K562 (cell line): ENCODE results near the gene ICOSLG. TPM values are rescaled to one million over a fixed set of nuclear protein-coding genes. Genes with fewer than 3 reads are reported as not detected.

Experiments
- ATAC-seq: fragments of 200-7000 bp; cut with Tn5 transposase; 3 replicates; pipeline ENCODE4 v1.9.1; 2020; ENCODE audit warnings: moderate library complexity
- BruUV-seq: library from RNA; stranded (reverse); fragments of 400-500 nt; replicated peaks from 2 replicates; lab custom pipeline; 2021; lab: Mats Ljungman, UMichigan
- CTCF ChIA-PET: fragments of 300-600 bp; formaldehyde crosslinking; extraction: SDS; loops from one replicate; lab custom pipeline; 2021; ENCODE audit warnings: low intra/inter-chr PET ratio; lab: Yijun Ruan, JAX
- POLR2A ChIA-PET: fragments of 300-600, 350-650 bp; sonication (Branson Sonifier 250); formaldehyde crosslinking; extraction: SDS; loops from one replicate; lab custom pipeline; 2021; ENCODE audit warnings: antibody characterized with exemption, inconsistent platforms; lab: Yijun Ruan, JAX
- DNase-seq, 4 experiments: peaks; one replicate each; pipeline versions ENCODE4 v3.0.0 to v3.0.0-alpha.2; 2011 to 2018; ENCODE audit warnings: low spot score in 3 of 4, mixed read lengths in 3 of 4; ENCODE audit errors: extremely low read depth in 1 of 4
- FAIRE-seq: peaks from 2 replicates; lab custom pipeline; 2011; peaks lifted over from hg19 to GRCh38; lab: Jason Lieb, UNC
- H2AFZ ChIP-seq: 2 replicates; pipeline ENCODE4 v1.6.0; 2011; ENCODE audit warnings: low read depth, low read length, control low read depth, inconsistent platforms
- H3K27ac ChIP-seq: fragments of 200-600 bp; 3 replicates; pipeline ENCODE4 v1.8.0; 2011; ENCODE audit warnings: low read depth, mild to moderate bottlenecking, control low read depth, inconsistent platforms, low read length, moderate library complexity, mixed read lengths; ENCODE audit errors: extremely low read depth
- H3K27me3 ChIP-seq, 2 experiments: fragments of 300-600 bp in 1 of 2; 2 replicates in 1 of 2; 3 replicates in 1 of 2; pipeline versions ENCODE4 v1.6.0 to v1.8.0; 2011; ENCODE audit warnings: inconsistent platforms in 2 of 2, low read length in 2 of 2, mild to moderate bottlenecking in 1 of 2, mixed read lengths in 1 of 2, moderate library complexity in 1 of 2; ENCODE audit not compliant: control insufficient read depth in 2 of 2, insufficient read depth in 2 of 2
- H3K36me3 ChIP-seq: fragments of 300-600 bp; 3 replicates; pipeline ENCODE4 v1.8.0; 2011; ENCODE audit warnings: mild to moderate bottlenecking, low read length, inconsistent platforms; ENCODE audit not compliant: control insufficient read depth, insufficient read depth
- H3K4me1 ChIP-seq, 2 experiments: fragments of 200-600 bp in 1 of 2; replicated peaks in 1 of 2; 2 replicates in 1 of 2; 3 replicates in 1 of 2; pipeline versions ENCODE4 v1.5.1 to v1.8.0; 2011; ENCODE audit warnings: inconsistent platforms in 2 of 2, low read length in 2 of 2, mild to moderate bottlenecking in 1 of 2, mixed read lengths in 1 of 2, moderate library complexity in 1 of 2; ENCODE audit not compliant: control insufficient read depth in 2 of 2, insufficient read depth in 2 of 2
- H3K4me2 ChIP-seq: 2 replicates; pipeline ENCODE4 v1.6.1; 2011; ENCODE audit warnings: low read length, control low read depth, inconsistent platforms, mixed read lengths; ENCODE audit not compliant: insufficient read depth
- H3K4me3 ChIP-seq: fragments of 200-600 bp; sonication (generic), shearing (Covaris generic); 2 replicates; pipeline ENCODE4 v1.5.1; 2016; ENCODE audit warnings: control low read depth, inconsistent platforms
- H3K79me2 ChIP-seq: fragments of 200-600 bp; 3 replicates; pipeline ENCODE4 v1.8.0; 2011; ENCODE audit warnings: low read length, inconsistent platforms; ENCODE audit not compliant: control insufficient read depth, insufficient read depth
- H3K9ac ChIP-seq, 2 experiments: 2 replicates each; pipeline versions ENCODE4 v1.6.0 to v1.6.1; 2011; ENCODE audit warnings: low read depth in 2 of 2, low read length in 2 of 2, control low read depth in 1 of 2, inconsistent platforms in 1 of 2, mild to moderate bottlenecking in 1 of 2, mixed read lengths in 1 of 2; ENCODE audit not compliant: insufficient read depth in 1 of 2
- H3K9me1 ChIP-seq: one replicate; pipeline ENCODE4 v1.6.0; 2011; ENCODE audit warnings: inconsistent platforms, mild to moderate bottlenecking, low read length, moderate library complexity; ENCODE audit not compliant: control insufficient read depth, insufficient read depth
- H3K9me3 ChIP-seq: replicated peaks from 2 replicates; pipeline ENCODE4 v1.5.1; 2011; ENCODE audit warnings: low read depth, low read length, inconsistent platforms; ENCODE audit not compliant: control insufficient read depth, insufficient read depth
- H4K20me1 ChIP-seq: replicated peaks from 2 replicates; pipeline ENCODE4 v1.6.1; 2011; ENCODE audit warnings: low read length, inconsistent platforms, mixed read lengths; ENCODE audit not compliant: control insufficient read depth, insufficient read depth
- DPF2 ChIP-seq: fragments of 450-650 bp; IDR thresholded peaks from 2 replicates; pipeline ENCODE4 v1.6.1; 2016
- KAT7 ChIP-seq: sonication (generic); formaldehyde crosslinking; IDR thresholded peaks from 2 replicates; pipeline ENCODE4 v1.8.0; 2022; ENCODE audit warnings: missing genetic modification reagents, mild to moderate bottlenecking, borderline replicate concordance
- MTF1 ChIP-seq: fragments of 250-450 bp; sonication (Bioruptor Pico); IDR thresholded peaks from 2 replicates; pipeline ENCODE4 v1.9.0; 2021; ENCODE audit warnings: moderate library complexity, mild to moderate bottlenecking, inconsistent platforms, borderline replicate concordance
- SAFB ChIP-seq: fragments of 200-400 bp; formaldehyde crosslinking; IDR thresholded peaks from 2 replicates; pipeline ENCODE4 v1.6.1; 2017; ENCODE audit warnings: low read depth, low read length, borderline replicate concordance
- ZFPM2 ChIP-seq: fragments of 250-450 bp; sonication (Bioruptor Pico); IDR thresholded peaks from 2 replicates; pipeline ENCODE4 v1.5.1; 2022; ENCODE audit warnings: mild to moderate bottlenecking
- ZKSCAN8 ChIP-seq: fragments of 200-800 bp; sonication (Bioruptor generic); IDR thresholded peaks from 2 replicates; pipeline ENCODE4 v1.6.1; 2016; ENCODE audit warnings: missing genetic modification characterization, missing compliant biosample characterization
- ZNF354B ChIP-seq: fragments of 250-450 bp; sonication (Bioruptor Pico); IDR thresholded peaks from 2 replicates; pipeline ENCODE4 v1.4.0; 2020
- ZNF444 ChIP-seq: fragments of 250-450 bp; sonication (Bioruptor Pico); IDR thresholded peaks from 2 replicates; pipeline ENCODE4 v1.4.0; 2020; ENCODE audit warnings: mild to moderate bottlenecking, moderate library complexity
- ZNF764 ChIP-seq: fragments of 250-450 bp; sonication (Bioruptor Pico); IDR thresholded peaks from 2 replicates; pipeline ENCODE4 v1.4.0; 2020; ENCODE audit warnings: low read depth, mild to moderate bottlenecking, moderate library complexity
- WGBS: fragments of 100-300 bp; shearing (Covaris generic); methylation state at CpG from one replicate; pipeline ENCODE4 v1.1.6; 2016; ENCODE audit warnings: low coverage, mixed read lengths; ENCODE audit not compliant: insufficient coverage; ENCODE audit errors: missing lambda C conversion rate; 5-methylcytosine and 5-hydroxymethylcytosine counted together
- in situ Hi-C: fragments of 300-500 bp; cut with MboI; formaldehyde crosslinking; loops from 4 replicates; pipeline ENCODE4 v1.15.0; 2018; ENCODE audit warnings: inconsistent platforms, mixed read lengths
- intact Hi-C: fragments of 100-400 bp; cut with micrococcal nuclease; formaldehyde crosslinking; loops from 2 replicates; pipeline ENCODE4 v1.14.2; 2022
- polyA plus RNA-seq, 8 experiments: library from polyadenylated mRNA; depleted of rRNA in 4 of 8; stranded (reverse) in 5 of 8; unstranded in 3 of 8; fragments of >200 nt; fragmentation: Nextera tagmentation in 2 of 8; fragmentation: Illumina TruSeq in 1 of 8; extraction: Ambion mirVana in 2 of 8; extraction: Trizol in 1 of 8; gene quantifications; 2 replicates each; pipeline versions ENCODE4 v1.2.1 to v1.2.3, GENCODE V29; 2011 to 2014; ENCODE audit warnings: inconsistent platforms in 1 of 8, missing spikeins in 1 of 8
- total RNA-seq, 7 experiments: library from RNA; depleted of rRNA in 6 of 7; stranded (reverse); fragments of >200 nt in 6 of 7; fragmentation: Illumina TruSeq in 2 of 7; extraction: Trizol in 2 of 7; gene quantifications; 2 replicates each; pipeline versions ENCODE4 v1.2.1 to v1.2.3, GENCODE V29; 2011 to 2021; ENCODE audit warnings: low replicate concordance in 1 of 7
- TF ChIP-seq, protein P1 (sequence below): fragments of 450-650 bp; formaldehyde crosslinking; IDR thresholded peaks from 2 replicates; pipeline ENCODE4 v1.4.0; 2020; ENCODE audit warnings: mild to moderate bottlenecking
- TF ChIP-seq, protein P2 (sequence below): fragments of 250-450 bp; sonication (Bioruptor Pico); IDR thresholded peaks from 2 replicates; pipeline ENCODE4 v1.5.0; 2022; ENCODE audit warnings: mild to moderate bottlenecking
- TF ChIP-seq, protein P3 (sequence below): IDR thresholded peaks from 2 replicates; pipeline ENCODE4 v1.6.1; 2011; ENCODE audit warnings: borderline replicate concordance, low read depth, mild to moderate bottlenecking, moderate library complexity, low read length; ENCODE audit not compliant: insufficient read depth, poor library complexity, severe bottlenecking
- TF ChIP-seq, protein P4 (sequence below): fragments of 450-650 bp; formaldehyde crosslinking; IDR thresholded peaks from 2 replicates; pipeline ENCODE4 v1.4.0; 2020; ENCODE audit warnings: mild to moderate bottlenecking, moderate library complexity
- TF ChIP-seq, protein P5 (sequence below): fragments of 450-650 bp; IDR thresholded peaks from 2 replicates; pipeline ENCODE4 v1.6.1; 2016; ENCODE audit warnings: mild to moderate bottlenecking

Gene ICOSLG
- total and polyA plus RNA-seq, 9 of the 15 experiments (the other 6 are each of a cell fraction or from before 2014, with no cell fraction given), result 0.01 to 1.4 (median 0.15) TPM

DNA sequence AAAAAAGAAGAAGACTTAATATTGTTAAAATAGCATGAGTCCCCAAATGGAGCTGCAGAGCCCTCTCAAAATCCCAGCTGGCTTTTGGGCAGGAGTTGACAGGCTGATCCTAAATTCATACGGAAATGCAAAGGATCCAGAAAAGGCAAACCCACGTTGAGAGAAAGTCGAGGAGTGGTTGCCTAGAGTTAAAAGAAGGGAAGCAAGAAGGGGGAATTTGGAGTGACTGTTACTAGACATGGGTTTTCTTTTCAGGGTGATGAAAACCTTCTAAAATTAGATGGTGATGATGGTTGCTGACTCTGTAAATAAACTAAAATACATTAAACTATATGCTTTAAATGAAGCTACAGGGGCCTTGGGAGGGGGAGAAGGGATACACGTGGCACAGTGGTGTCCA is 19.3 kb upstream of the ICOSLG start:
- Histone ChIP-seq H3K9me3 (no peaks in the 10 kb centered on the region), H2AFZ (no peak overlapping the region), H3K4me2 (no peak overlapping the region), H3K36me3 (no peaks in the 10 kb centered on the region), H3K27ac (no peak overlapping the region), H3K27me3 (peaks cover 25 to 53% of the 10 kb centered on the region in 2 experiments), H3K4me3 (no peak overlapping the region), H3K9ac (no peak overlapping the region), H3K4me1 (peaks cover 0 to 26% of the 10 kb centered on the region in 2 experiments; a peak in 2 of 5 replicates), H3K9me1 (no peaks in the 10 kb centered on the region), H3K79me2 (no peaks in the 10 kb centered on the region), H4K20me1 (peaks cover 6% of the 10 kb centered on the region; the same call in 1 of the 2 replicates)
- intact Hi-C loops, result no loop called here
- BruUV-seq, result no TSS peak
- 0% methylated on average over 4 of the region's 4 CpGs for WGBS
- FAIRE-seq (peak; percentile 32), ATAC-seq (no peak), DNase-seq (no peak)
- ChIA-PET CTCF (no interaction called here), POLR2A (interaction anchor here (0.6 kb wide), 1 partner anchor 24 kb away, joined by 3 read pairs; no protein-coding TSS in a partner anchor)
- in situ Hi-C loops, result no loop called here
- no peak for TF ChIP-seq ZNF444 (CRISPR knock-in tag)
- TF ChIP-seq, protein P1, sequence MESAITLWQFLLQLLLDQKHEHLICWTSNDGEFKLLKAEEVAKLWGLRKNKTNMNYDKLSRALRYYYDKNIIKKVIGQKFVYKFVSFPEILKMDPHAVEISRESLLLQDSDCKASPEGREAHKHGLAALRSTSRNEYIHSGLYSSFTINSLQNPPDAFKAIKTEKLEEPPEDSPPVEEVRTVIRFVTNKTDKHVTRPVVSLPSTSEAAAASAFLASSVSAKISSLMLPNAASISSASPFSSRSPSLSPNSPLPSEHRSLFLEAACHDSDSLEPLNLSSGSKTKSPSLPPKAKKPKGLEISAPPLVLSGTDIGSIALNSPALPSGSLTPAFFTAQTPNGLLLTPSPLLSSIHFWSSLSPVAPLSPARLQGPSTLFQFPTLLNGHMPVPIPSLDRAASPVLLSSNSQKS (CRISPR knock-in tag), result no peak
- no peak for TF ChIP-seq MTF1 (CRISPR knock-in tag)
- no peak for TF ChIP-seq ZKSCAN8
- TF ChIP-seq ZNF354B (CRISPR knock-in tag), result no peak
- no peak for TF ChIP-seq ZNF764 (CRISPR knock-in tag)
- no peak for TF ChIP-seq DPF2
- TF ChIP-seq, protein P2, sequence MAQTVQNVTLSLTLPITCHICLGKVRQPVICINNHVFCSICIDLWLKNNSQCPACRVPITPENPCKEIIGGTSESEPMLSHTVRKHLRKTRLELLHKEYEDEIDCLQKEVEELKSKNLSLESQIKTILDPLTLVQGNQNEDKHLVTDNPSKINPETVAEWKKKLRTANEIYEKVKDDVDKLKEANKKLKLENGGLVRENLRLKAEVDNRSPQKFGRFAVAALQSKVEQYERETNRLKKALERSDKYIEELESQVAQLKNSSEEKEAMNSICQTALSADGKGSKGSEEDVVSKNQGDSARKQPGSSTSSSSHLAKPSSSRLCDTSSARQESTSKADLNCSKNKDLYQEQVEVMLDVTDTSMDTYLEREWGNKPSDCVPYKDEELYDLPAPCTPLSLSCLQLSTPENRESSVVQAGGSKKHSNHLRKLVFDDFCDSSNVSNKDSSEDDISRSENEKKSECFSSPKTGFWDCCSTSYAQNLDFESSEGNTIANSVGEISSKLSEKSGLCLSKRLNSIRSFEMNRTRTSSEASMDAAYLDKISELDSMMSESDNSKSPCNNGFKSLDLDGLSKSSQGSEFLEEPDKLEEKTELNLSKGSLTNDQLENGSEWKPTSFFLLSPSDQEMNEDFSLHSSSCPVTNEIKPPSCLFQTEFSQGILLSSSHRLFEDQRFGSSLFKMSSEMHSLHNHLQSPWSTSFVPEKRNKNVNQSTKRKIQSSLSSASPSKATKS (CRISPR knock-in tag), result no peak
- TF ChIP-seq, protein P3, sequence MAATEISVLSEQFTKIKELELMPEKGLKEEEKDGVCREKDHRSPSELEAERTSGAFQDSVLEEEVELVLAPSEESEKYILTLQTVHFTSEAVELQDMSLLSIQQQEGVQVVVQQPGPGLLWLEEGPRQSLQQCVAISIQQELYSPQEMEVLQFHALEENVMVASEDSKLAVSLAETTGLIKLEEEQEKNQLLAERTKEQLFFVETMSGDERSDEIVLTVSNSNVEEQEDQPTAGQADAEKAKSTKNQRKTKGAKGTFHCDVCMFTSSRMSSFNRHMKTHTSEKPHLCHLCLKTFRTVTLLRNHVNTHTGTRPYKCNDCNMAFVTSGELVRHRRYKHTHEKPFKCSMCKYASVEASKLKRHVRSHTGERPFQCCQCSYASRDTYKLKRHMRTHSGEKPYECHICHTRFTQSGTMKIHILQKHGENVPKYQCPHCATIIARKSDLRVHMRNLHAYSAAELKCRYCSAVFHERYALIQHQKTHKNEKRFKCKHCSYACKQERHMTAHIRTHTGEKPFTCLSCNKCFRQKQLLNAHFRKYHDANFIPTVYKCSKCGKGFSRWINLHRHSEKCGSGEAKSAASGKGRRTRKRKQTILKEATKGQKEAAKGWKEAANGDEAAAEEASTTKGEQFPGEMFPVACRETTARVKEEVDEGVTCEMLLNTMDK, result no peak
- TF ChIP-seq ZFPM2 (CRISPR knock-in tag), result no peak
- TF ChIP-seq, protein P4, sequence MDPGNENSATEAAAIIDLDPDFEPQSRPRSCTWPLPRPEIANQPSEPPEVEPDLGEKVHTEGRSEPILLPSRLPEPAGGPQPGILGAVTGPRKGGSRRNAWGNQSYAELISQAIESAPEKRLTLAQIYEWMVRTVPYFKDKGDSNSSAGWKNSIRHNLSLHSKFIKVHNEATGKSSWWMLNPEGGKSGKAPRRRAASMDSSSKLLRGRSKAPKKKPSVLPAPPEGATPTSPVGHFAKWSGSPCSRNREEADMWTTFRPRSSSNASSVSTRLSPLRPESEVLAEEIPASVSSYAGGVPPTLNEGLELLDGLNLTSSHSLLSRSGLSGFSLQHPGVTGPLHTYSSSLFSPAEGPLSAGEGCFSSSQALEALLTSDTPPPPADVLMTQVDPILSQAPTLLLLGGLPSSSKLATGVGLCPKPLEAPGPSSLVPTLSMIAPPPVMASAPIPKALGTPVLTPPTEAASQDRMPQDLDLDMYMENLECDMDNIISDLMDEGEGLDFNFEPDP (CRISPR knock-in tag), result no peak
- no peak for TF ChIP-seq SAFB
- TF ChIP-seq, protein P5, sequence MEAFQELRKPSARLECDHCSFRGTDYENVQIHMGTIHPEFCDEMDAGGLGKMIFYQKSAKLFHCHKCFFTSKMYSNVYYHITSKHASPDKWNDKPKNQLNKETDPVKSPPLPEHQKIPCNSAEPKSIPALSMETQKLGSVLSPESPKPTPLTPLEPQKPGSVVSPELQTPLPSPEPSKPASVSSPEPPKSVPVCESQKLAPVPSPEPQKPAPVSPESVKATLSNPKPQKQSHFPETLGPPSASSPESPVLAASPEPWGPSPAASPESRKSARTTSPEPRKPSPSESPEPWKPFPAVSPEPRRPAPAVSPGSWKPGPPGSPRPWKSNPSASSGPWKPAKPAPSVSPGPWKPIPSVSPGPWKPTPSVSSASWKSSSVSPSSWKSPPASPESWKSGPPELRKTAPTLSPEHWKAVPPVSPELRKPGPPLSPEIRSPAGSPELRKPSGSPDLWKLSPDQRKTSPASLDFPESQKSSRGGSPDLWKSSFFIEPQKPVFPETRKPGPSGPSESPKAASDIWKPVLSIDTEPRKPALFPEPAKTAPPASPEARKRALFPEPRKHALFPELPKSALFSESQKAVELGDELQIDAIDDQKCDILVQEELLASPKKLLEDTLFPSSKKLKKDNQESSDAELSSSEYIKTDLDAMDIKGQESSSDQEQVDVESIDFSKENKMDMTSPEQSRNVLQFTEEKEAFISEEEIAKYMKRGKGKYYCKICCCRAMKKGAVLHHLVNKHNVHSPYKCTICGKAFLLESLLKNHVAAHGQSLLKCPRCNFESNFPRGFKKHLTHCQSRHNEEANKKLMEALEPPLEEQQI, result no peak
- no peak for TF ChIP-seq KAT7
